Left hindlimb (tissue), 1 donor: ENCODE measurements around the gene ZNF213.

Experiments
- DNase-seq: peaks from one replicate; pipeline ENCODE4 v3.0.0-alpha.2; 2018

The ZNF213 gene, protein sequence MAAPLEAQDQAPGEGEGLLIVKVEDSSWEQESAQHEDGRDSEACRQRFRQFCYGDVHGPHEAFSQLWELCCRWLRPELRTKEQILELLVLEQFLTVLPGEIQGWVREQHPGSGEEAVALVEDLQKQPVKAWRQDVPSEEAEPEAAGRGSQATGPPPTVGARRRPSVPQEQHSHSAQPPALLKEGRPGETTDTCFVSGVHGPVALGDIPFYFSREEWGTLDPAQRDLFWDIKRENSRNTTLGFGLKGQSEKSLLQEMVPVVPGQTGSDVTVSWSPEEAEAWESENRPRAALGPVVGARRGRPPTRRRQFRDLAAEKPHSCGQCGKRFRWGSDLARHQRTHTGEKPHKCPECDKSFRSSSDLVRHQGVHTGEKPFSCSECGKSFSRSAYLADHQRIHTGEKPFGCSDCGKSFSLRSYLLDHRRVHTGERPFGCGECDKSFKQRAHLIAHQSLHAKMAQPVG

DNA sequence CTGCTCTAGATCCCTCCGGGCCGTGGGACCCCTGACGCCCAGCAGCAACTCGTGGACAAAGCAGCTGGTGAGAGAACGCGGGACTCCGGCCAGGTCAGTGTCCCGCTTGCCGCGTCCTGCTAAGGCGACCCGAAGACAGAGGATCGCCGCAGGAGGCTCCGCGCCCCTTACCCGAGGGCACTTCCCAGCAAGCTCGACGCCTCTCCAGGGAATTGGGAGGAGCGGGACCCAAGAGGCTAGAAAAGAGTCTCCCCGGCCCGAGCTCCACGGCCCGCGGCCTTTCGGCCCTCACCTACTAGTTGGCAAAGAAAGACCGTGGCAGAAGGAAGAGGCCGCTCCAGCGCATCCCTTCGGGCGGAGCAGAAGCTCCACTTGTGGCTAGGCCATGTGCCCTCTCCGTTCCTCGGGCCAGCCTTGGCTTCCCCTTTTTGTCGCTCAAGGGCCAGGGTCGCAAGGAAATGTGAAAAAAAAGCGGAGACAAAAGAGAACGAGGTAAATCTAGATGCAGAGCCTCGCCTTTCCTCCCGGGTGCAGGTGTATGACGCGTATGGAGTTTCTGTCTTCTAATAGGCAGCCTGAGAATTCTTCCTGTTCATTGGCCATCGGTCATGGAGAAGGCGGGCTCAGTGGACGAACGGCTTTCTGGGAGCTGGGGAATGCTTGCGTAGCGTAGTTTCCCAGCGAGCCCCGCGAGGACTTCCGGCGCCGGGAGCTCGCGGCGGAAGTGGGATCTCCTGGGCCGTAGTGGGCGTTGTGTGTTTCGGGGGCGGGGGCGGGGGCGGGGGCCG, at the start of gene ZNF213:
ZNF213 (plus strand) TSS at position 692 of the 788 bp plus-strand sequence. CDS start 2,252 bp downstream, outside the sequence.
- DNase-seq, result peak; percentile 97

DNA sequence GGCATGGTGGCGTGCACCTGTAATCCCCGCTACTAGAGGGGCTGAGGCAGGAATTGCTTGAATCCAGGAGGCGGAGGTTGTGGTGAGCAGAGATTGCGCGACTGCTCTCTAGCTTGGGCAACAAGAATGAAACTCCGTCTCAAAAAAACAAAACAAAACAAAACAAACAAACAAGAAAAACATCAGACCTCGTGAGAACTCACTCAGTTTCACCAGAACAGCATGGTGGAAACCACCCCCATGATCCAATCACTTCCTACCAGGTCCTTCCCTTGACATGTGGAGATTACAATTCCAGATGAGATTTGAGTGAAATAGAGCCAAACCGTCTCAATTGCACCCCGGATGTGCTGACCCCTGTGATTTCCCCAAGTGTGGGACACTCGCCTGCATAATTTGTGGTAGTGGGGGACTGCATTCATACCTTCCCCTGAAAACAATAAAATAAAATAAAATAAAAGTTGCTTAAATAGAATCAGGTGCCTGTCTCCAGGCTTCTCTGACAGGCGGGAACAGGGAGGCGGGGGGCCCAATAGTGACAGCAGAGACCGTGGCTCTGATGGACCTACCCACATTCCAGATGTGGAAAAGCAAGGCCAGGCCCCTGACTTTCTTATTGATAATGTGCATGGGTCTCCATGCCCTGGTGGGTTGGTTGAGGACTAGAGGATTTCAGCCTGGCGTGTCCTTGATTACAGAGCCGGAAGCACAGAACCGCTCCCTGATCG, 48.8 kb upstream of the ZNF213 start:
- no peak for DNase-seq

DNA sequence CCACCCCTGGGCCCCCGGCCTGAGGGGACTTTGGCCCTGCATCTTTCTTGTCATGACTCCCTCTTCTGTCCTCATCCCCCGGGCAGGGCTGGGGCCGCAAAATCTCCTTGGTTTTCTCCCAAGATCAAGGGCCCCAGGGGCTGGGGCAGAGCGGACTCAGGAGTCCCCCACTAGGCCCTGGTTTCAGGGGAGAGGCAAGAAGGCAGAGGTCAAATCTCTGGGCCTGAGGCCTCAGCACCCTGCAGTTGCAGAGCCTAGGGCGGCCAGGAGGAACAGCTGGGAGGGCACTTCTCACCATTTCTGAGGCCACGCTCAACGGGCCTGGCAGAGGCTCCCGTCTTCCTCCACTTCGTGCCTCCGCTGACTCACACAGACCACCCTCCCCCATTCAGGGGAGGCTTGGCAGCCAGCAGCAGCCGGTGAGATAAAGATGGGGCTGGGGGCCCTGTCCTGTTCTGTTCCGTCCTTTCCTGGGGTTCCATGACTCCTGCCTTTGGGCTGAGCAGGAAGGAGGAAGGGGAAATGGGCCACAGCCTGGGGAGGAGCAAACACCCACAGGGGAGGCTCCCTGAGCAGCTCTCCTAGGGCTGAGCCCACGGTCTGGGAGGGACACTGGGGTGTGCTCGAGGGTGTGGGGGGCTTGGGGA, 48.1 kb upstream of the ZNF213 start:
- no peak for DNase-seq

DNA sequence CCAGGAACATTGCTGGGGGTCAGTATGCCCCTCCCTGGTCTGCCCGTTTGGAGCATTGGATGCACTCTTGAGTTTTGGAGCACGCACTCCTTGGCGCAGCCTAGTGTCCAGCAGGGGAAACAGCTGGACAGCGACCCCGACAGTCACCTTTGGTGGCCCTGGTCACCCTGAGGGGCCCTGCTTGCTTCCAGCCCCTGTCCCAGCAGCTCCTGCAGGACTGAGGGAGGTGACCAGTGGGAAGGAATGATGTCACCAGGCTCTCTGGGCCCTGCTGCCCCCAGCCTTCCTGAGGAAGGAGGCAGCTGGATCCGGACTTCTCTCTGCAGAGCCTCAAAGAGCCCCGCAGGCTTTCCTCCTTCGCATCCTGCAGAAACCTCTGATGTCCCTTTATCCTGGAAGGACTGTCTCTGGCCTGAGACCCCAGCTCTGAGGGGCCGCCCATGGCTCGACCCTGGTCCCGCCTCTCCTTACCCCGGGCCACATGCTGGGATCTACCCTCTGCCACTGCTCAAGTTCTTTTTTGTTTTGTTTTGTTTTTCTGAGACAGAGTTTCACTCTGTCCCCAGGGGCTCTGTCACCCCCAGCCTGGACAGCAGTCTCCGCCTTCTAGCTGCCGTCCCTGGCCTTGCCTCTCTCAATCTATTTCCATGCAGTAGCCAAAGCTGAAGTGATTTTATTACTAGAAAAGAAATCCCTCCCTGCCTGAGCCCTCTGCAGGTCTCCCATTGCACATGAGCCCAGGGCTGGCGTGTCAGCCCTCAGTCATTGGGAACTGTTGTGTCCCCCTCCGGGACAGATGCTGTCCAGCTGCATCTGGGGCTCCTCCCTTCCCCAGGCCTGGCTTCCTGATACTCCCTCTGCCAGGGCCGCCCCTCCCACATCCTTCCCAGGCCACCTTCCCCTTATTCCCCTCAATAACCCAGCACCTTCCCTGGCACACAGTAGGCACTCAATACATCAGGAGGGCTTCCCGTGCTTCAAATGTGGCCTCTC, 47.3 kb upstream of the ZNF213 start:
- no peak for DNase-seq

DNA sequence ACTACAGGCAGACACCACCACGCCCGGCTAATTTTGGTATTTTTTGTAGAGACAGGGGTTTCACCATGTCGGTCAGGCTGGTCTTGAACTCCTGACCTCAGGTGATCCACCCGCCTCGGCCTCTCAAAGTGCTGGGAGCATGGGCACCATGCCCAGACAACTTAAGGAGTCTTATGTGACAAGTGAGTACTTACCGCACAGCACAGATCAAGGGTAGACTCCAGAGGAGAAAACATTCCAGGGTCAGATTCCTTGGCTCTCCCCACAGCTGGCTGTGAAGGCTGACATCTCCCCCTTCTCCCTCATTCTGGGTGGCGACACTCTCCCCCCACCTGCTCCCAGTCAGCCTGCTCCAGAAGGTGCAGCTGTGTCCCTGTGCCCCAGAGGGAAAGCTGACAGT, 46.4 kb upstream of the ZNF213 start:
- no peak for DNase-seq

DNA sequence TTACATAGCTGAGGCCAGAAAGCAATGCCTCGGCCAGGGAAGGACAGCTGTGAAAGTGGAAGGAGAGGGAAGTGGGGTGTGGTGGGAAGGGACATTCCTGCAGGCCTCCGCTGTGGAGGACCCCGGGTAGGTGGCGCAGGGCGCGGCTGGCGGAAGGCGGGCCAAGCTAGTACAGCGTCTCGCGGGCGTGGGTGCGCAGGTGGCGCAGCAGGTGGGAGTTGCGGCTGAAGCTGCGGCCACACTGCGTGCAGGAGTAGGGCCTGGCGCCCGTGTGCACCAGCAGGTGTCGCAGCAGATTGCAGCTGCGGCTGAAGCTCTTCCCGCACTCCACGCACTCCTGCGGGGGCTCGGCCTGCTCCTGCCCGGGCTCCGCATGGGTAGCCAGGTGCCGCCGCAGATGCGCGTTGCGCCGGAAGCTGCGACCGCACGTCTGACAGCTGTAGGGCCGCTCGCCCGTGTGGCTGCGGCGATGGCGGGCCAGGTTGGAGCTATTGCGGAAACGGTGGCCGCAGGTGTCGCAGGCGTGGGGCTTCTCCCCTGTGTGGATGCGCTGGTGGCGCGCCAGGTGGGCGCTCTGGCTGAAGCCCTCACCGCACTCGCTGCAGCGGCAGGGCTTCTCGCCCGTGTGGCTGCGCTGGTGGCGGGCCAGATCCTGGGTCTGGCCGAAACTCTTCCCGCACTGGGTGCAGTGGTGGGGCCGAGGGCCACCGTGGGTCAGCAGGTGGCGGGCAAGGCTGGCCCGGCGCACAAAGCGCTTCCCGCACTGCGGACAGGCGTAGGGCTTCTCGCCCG, 45.7 kb upstream of the ZNF213 start:
- no peak for DNase-seq

DNA sequence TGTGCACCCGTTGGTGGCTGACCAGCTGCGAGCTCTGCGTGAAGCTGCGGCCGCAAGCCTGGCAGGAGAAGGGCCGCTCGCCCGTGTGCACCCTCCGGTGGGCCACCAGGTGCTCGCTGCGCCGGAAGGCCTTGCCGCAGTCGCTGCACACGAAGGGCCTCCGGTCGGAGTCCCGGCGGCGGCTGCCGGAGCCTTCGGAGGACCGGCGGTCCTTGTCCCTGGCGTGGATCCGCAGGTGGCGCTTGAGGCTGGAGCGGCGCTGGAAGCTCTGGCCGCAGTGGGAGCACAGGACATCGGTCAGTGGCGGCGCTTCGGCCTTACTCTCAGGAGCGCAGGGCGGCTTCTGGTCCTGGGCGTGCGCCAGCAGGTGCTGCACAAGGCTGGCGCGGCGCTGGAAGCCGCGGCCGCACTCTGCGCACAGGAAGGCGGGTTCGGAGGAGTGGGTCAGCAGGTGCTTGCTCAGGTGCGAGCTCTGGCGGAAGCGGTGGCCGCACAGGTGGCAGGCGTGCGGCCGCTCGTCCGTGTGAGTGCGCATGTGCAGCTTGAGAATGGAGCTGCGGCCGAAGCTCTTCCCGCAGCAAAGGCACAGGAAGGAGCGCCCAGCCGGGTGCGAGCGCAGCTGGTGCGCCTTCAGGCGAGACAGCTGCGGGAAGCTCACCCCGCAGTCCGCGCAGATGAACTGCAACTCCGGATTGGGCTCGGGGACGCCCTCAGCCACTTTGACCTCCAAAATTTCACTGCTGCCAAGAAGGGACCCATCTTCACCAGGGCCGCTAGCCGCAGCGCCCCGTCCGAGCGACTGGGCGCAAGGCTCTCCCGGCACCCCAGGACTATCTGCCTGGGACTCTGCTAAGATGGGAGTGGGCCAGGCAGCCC, 44.9 kb upstream of the ZNF213 start:
- DNase-seq, result no peak

DNA sequence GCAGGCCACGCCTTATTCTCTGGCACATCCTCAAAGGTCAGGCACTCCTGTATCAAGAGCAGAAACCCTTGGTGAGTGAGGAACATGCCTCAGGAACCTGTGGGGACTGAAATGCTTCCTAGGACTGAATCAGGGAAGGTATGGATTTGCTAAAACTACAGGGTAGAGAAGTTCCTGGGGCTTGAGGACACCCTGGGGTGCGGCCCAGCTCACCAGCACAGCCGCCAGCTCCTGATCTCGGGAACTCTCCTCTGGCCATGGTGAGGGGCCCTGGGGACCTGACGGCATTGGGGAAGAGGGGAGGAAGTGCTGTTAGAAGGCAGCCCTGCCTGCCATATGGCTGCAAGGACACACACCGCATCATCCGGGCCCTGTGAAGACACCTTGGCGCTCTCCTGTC, 43.3 kb upstream of the ZNF213 start:
- DNase-seq, result no peak

DNA sequence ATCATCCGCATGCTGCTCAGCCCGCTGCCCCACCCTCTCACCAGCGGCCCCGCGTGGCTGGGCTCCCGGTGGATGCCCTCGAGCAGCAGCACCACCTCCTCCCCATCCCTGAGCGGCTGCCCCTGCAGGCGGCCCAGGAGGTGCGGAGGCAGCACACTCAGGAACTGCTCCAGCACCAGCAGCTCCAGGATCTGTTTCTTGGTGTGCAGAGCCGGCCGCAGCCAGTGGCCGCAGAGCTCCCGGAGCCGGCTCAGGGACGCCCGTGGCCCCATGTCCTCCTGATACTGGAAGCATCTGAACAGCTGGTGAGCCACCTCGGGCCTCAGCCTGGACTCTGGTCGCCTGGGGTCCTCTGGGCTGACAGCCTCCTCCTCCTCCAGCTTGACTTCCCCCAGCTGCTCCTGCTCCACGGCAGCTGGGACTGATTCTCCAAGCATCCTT, 42.3 kb upstream of the ZNF213 start:
- no peak for DNase-seq

DNA sequence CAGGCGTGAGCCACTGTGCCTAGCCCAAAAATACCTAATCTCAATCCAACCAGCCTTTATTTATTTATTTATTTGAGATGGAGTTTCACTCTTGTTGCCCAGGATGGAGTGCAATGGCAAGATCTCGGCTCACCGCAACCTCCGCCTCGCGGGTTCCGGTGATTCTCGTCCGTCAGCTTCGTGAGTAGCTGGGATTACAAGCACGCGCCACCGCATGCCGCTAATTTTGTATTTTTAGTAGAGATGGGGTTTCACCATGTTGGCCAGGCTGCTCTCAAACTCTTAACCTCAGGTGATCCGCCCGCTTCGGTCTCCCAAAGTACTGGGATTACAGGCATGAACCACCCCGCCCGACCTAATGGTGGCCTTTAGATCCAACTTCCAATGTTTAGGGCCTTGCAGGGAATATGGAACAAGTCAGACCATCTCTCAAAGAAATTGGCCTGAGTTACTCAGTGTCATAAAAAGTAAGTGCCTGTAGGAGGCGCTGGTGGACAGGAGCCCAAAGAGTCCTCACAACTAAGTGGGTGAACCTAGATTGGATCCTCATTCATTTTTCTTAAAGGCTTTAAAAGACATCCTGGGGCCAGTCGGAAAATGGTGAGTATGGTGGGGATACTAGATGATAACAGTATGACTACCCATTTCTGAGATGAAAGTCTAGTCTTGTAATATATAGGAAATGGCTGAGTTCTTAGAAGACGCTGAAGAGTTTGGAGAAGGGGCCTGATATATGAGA, 40.4 kb upstream of the ZNF213 start:
- DNase-seq, result no peak

DNA sequence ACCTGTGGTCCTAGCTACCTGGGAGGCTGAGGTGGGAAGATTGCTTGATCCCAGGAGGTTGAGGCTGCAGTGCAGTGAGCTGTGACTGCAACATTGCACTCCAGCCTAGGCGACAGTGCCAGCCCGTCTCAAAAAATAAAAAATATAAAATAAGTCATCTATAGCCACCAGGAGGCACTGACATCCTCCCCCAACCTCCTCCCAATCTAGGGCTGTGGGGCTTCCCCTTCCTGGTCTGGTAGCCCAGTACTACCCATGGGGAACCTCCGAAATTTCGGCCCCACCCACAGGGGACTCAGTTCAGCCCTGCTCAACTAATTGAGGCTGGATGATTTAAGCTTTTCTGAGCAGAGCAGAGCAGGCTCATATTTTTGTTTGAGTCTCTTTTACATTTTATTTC, 39.0 kb upstream of the ZNF213 start:
- no peak for DNase-seq

DNA sequence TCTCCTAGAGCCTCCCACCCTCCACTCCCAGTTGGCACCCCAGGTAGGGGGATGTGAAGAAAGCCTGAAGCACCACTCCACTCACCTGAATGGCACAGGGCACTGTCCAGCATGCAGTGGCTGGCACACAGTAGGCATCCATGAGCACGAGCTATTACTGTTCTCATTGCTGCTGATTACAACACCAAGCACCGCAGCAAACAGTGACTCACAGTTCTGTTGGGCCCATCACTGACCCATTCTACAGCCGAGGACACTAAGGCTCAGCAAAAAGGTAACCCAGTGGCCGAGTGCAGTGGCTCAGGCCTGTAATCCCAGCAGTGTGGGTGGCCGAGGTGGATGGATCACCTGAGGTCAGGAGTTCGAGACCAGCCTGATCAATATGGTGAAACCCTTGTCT, 38.5 kb upstream of the ZNF213 start:
- no peak for DNase-seq

DNA sequence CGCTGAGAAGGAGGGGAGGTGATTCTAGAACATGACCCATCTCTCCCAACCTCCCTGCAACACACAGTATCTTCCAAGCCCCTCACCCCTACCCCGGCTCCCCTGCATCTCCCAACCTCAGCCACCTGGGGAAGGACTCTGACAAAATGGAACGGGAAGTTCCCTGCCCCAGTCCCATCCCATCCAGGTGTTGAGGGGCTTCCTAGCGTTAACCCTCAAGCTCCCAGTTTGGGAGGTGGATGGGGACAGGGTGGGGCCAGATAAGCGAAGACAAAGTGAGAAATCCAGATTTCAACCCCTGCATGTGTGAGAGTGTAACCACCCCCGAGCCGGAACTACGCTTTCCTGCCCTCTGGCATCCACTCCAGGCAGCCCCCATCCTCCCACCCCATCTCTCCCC, 37.6 kb upstream of the ZNF213 start:
- DNase-seq, result no peak

DNA sequence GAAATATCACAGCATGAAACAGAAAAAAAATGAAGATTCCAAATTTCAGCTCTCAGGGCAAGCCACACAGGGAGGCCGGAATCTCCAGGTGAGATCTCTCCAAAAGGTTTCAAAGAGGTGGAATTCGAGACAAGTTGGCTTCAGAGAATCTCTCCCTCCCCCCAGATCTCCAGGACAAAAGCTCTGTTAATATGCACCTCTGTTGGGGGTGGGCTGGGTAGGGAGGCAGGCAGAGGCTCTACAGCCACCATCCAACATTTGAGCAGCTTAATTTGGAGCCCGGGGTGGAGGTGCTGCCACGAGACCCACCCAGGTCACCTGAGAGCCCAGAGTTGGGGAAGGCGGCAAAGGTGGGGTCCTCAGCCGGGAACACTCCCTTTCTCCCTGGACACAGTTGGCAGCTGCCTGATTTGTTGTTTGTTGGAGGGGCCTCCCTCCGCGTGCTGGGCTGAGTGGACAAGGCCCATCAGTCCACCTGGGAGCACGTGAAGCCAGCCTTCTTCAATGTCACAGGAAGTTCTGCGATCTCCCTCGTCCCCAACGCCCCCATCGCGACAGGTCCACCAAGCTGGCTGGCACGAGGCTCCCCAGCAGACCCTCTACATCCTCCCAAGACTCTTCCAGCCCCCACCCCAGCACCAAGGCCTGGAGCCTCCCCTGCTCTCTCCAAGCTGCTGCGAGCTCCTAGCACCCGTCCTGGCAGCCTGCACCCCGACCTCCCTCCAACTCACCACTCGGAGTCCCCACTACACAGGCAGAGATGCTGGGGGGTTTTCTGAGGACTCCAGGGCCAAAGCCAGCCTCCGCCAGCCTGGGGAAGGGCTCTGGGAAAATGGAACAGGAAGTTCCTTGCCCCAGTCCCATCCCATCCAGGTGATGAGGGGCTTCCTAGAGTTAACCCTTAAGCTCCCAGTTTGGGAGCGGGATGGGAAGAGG, 36.1 kb upstream of the ZNF213 start, which contains the start of gene ZSCAN10:
ZSCAN10 (minus strand) TSS at position 836 of the 936 bp plus-strand sequence. CDS start 6,357 bp downstream, outside the sequence.
- no peak for DNase-seq

DNA sequence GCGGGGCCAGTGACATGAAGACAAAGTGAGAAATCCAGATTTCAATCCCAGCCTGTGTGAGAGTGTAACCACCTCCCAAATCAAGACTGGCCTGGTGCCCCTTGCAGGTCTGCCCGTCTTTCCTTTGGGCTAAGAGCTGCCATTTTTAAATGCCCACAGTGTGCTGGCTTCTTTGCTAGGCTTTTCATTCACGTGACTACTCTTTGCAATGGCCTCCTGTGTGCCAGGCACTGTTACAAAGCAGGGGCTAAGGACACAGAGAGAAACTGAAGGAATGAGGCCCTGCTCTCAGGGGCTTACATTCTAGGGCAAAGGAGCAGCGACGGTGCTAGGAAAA, 35.5 kb upstream of the ZNF213 start:
- no peak for DNase-seq

DNA sequence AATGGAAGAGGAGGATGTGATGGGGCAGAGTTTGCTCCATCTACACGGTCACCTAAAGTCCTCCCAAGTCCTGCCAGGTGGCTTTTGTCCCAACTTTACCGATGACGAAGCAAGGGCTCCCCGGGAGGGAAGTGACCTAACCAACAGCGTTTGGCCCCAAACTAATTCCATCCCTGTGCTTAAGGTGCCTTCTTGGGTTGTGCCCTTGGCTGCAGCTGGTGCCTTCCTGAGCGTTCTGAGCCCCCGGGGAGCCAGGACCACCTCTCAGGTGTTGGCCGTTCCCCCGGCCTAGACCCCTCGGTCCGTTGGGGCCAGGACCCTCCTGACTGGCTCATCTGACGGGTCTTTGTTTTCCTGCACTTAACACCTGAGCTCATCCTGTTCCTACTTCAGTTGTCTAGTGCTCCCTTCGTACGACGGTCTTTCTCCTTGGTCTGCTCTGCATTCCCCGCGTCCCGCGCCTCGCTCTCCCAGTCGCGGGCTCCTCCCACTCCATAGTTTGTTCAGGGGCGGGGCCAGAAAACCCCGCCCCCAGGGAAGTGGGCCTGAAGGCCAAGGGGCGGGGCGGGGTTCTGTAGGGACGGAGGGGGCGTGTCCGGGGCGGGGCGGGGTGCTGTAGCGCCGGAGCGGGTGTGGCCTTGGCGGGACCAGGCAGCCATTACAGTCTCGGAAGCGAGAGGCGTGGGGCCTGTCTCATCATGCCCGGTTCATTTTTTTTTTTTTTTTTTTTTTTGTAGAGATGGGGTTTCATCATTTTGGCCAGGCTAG, 34.9 kb upstream of the ZNF213 start:
- peak; percentile 90 for DNase-seq
